ENCODE data around the gene ILF2. TPM values are rescaled to one million over a fixed set of nuclear protein-coding genes. Genes with fewer than 3 reads are reported as not detected.

Gene ILF2
- total and polyA plus RNA-seq, 4 donors: 46.7 to 133 (median 111) TPM

DNA sequence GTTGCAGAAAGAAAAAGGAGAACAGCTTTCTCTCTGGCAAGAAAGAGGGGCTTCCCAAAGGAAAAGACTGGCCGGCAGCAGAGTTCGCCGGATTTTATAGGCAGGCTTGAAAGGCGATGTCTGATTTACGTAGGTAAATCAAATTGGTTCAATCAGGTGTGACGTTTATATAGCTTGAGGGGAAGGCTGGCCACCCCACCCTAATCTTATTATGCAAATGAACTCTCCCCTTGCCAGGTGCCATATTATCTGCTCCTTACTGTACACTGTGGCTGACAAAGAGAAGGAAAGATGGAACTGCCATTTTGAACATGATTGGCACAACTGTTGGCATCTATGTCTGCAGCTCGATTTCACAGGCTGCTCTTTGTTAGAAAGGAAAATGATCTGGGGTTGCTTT lies 40.2 kb upstream of the ILF2 start:
- TF ChIP-seq, protein P1, sequence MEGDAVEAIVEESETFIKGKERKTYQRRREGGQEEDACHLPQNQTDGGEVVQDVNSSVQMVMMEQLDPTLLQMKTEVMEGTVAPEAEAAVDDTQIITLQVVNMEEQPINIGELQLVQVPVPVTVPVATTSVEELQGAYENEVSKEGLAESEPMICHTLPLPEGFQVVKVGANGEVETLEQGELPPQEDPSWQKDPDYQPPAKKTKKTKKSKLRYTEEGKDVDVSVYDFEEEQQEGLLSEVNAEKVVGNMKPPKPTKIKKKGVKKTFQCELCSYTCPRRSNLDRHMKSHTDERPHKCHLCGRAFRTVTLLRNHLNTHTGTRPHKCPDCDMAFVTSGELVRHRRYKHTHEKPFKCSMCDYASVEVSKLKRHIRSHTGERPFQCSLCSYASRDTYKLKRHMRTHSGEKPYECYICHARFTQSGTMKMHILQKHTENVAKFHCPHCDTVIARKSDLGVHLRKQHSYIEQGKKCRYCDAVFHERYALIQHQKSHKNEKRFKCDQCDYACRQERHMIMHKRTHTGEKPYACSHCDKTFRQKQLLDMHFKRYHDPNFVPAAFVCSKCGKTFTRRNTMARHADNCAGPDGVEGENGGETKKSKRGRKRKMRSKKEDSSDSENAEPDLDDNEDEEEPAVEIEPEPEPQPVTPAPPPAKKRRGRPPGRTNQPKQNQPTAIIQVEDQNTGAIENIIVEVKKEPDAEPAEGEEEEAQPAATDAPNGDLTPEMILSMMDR (IDR thresholded peaks at IDR 0.05; ENCODE audit: control extremely low read depth, extremely low read depth): no peak
- no peaks in the 10 kb centered on the region for H3K36me3 ChIP-seq (ENCODE audit: control insufficient read depth in 4 of 4, insufficient read depth in 4 of 4, low read length in 4 of 4)
- no peaks in the 10 kb centered on the region for H3K9me3 ChIP-seq (ENCODE audit: control insufficient read depth in 4 of 4, insufficient read depth in 3 of 4, low read length in 3 of 4)
- H3K27me3 ChIP-seq (ENCODE audit: control insufficient read depth in 3 of 3, insufficient read depth in 3 of 3, low read length in 2 of 3): no peaks in the 10 kb centered on the region
- no peak for ATAC-seq (ENCODE audit: insufficient read depth, low FRiP score)
- H3K9ac ChIP-seq (ENCODE audit: insufficient read depth in 1 of 2, low read length in 2 of 2): no peak overlapping the region
- H3K27ac ChIP-seq (ENCODE audit: low read depth in 1 of 2, low read length in 1 of 2): no peak overlapping the region
- 76 to 83% methylated on average over 7 of the region's 7 CpGs for whole genome bisulfite sequencing, 2 donors
- H3K4me1 ChIP-seq (ENCODE audit: control insufficient read depth in 5 of 5, insufficient read depth in 5 of 5, low read length in 5 of 5): no peaks in the 10 kb centered on the region
- H3K4me3 ChIP-seq: no peak overlapping the region
- DNase-seq: no peak

DNA sequence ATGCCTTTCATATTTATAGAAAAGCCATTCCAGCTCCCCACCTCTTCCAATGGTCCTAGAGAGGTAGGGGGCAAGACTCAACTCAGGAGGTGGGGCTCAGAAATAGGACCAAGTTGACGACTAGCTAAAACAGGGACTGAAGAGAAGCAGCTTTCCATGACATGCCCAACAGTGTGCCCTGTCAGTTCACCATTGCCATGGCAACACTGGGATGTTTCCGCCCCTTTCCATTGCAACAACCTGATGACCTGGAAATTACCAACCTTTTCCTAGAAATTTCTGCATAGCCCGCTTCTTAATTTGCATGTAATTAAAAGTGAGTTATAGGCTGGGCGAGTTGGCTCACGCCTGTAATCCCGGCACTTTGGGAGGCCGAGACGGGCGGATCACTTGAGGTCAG lies 34.7 kb upstream of the ILF2 start:
- no peak overlapping the region for H3K27ac ChIP-seq (ENCODE audit: low read depth in 1 of 2, low read length in 1 of 2)
- H3K27me3 ChIP-seq (ENCODE audit: control insufficient read depth in 3 of 3, insufficient read depth in 3 of 3, low read length in 2 of 3): no peaks in the 10 kb centered on the region
- H3K36me3 ChIP-seq (ENCODE audit: control insufficient read depth in 4 of 4, insufficient read depth in 4 of 4, low read length in 4 of 4): no peaks in the 10 kb centered on the region
- H3K4me3 ChIP-seq: no peak overlapping the region
- ATAC-seq (ENCODE audit: insufficient read depth, low FRiP score) (no peak), DNase-seq (no peak)
- 93 to 95% methylated on average over 9 of the region's 9 CpGs for WGBS, 2 donors
- H3K9ac ChIP-seq (ENCODE audit: insufficient read depth in 1 of 2, low read length in 2 of 2): no peak overlapping the region
- H3K4me1 ChIP-seq (ENCODE audit: control insufficient read depth in 5 of 5, insufficient read depth in 5 of 5, low read length in 5 of 5): no peaks in the 10 kb centered on the region
- H3K9me3 ChIP-seq (ENCODE audit: control insufficient read depth in 4 of 4, insufficient read depth in 3 of 4, low read length in 3 of 4): no peaks in the 10 kb centered on the region
- TF ChIP-seq, protein P1 (IDR thresholded peaks at IDR 0.05; ENCODE audit: control extremely low read depth, extremely low read depth): no peak

DNA sequence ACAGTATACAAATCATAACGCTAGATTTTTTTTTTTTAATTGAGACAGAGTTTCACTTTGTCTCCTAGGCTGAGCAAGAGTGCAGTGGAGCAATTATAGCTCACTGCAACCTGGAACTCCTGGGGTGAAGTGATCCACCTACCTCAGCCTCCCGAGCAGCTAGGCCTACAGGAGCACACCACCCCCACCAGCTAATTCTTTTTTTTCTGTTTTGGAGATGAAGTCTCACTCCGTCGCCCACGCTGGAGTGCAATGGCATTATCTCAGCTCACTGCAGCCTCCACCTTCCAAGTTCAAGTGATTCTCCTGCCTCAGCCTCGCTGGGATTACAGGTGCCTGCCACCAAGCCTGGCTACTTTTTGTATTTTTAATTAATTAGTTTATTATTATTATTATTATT lies 29.0 kb upstream of the ILF2 start:
- DNase-seq (no peak), ATAC-seq (ENCODE audit: insufficient read depth, low FRiP score) (no peak)
- Histone ChIP-seq H3K27ac (ENCODE audit: low read depth in 1 of 2, low read length in 1 of 2) (peak overlapping the region in 1 of 2 donors; percentile 22), H3K9ac (ENCODE audit: insufficient read depth in 1 of 2, low read length in 2 of 2) (no peak overlapping the region), H3K9me3 (ENCODE audit: control insufficient read depth in 4 of 4, insufficient read depth in 3 of 4, low read length in 3 of 4) (no peaks in the 10 kb centered on the region), H3K4me3 (no peak overlapping the region), H3K27me3 (ENCODE audit: control insufficient read depth in 3 of 3, insufficient read depth in 3 of 3, low read length in 2 of 3) (no peaks in the 10 kb centered on the region), H3K4me1 (ENCODE audit: control insufficient read depth in 5 of 5, insufficient read depth in 5 of 5, low read length in 5 of 5) (peaks cover 0 to 11% (median 4%) of the 10 kb centered on the region in 5 donors), H3K36me3 (ENCODE audit: control insufficient read depth in 4 of 4, insufficient read depth in 4 of 4, low read length in 4 of 4) (no peaks in the 10 kb centered on the region)
- 87 to 95% methylated on average over 6 of the region's 6 CpGs for WGBS, 2 donors
- TF ChIP-seq, protein P1 (IDR thresholded peaks at IDR 0.05; ENCODE audit: control extremely low read depth, extremely low read depth): no peak
